Upper lobe of left lung (tissue), 4 donors: Measurements from ENCODE around the gene OPRD1.
A peak's percentile ranks its signal among the peaks of the same experiment; 100 is the strongest.

Experiments used
- EP300 ChIP-seq, 4 donors: sonication (generic); formaldehyde crosslinking; IDR thresholded peaks; one replicate each; pipeline ENCODE4 v1.5.1; 2017; ENCODE audit warnings: antibody characterized with exemption in 4 of 4, control low read depth in 2 of 4
- POLR2A ChIP-seq, 4 donors: fragments of 450-650 bp; IDR thresholded peaks; one replicate each; pipeline ENCODE4 v1.5.1; 2016 to 2017; ENCODE audit warnings: antibody characterized with exemption in 4 of 4, mild to moderate bottlenecking in 2 of 4
- POLR2AphosphoS5 ChIP-seq, 2 donors: sonication (generic); formaldehyde crosslinking; IDR thresholded peaks; one replicate each; pipeline ENCODE4 v1.5.1; 2017; ENCODE audit warnings: antibody characterized with exemption in 2 of 2
- TF ChIP-seq, protein P1 (sequence below), 6 experiments: fragments of 450-650 bp in 4 of 6; fragments of 200-600 bp in 2 of 6; sonication (generic) in 2 of 6; IDR thresholded peaks; one replicate each; pipeline ENCODE4 v1.5.1; 2016 to 2019; ENCODE audit warnings: antibody characterized with exemption in 6 of 6

- TF ChIP-seq POLR2A (IDR thresholded peaks at IDR 0.05): no peak
- TF ChIP-seq, protein P1, sequence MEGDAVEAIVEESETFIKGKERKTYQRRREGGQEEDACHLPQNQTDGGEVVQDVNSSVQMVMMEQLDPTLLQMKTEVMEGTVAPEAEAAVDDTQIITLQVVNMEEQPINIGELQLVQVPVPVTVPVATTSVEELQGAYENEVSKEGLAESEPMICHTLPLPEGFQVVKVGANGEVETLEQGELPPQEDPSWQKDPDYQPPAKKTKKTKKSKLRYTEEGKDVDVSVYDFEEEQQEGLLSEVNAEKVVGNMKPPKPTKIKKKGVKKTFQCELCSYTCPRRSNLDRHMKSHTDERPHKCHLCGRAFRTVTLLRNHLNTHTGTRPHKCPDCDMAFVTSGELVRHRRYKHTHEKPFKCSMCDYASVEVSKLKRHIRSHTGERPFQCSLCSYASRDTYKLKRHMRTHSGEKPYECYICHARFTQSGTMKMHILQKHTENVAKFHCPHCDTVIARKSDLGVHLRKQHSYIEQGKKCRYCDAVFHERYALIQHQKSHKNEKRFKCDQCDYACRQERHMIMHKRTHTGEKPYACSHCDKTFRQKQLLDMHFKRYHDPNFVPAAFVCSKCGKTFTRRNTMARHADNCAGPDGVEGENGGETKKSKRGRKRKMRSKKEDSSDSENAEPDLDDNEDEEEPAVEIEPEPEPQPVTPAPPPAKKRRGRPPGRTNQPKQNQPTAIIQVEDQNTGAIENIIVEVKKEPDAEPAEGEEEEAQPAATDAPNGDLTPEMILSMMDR (IDR thresholded peaks at IDR 0.05): peak in 1 of 6 experiments; percentile 13
- TF ChIP-seq EP300 (IDR thresholded peaks at IDR 0.05): no peak
- no peak for TF ChIP-seq POLR2AphosphoS5 (IDR thresholded peaks at IDR 0.05)
These were observed 19.3 kb upstream of the OPRD1 start for GRCh38 chr1:28792644-28793121.
